ENCODE data around the gene FHIT. TPM values are rescaled to one million over a fixed set of nuclear protein-coding genes. Genes with fewer than 3 reads are reported as not detected.

The FHIT gene
- total and polyA plus RNA-seq, 7 donors = 2.4 to 10.2 (median 6.1) TPM

- TF ChIP-seq CTCF (IDR thresholded peaks at IDR 0.05) (no peak), EP300 (IDR thresholded peaks at IDR 0.05) (no peak), POLR2A (IDR thresholded peaks at IDR 0.05) (no peak), POLR2AphosphoS5 (IDR thresholded peaks at IDR 0.05) (no peak)
- WGBS, 2 donors = 68 to 86% methylated on average over 1 of the region's 1 CpG
- Histone ChIP-seq H3K4me3 (no peak overlapping the region), H3K27ac (no peak overlapping the region), H3K27me3 (no peaks in the 10 kb centered on the region), H3K4me1 (no peaks in the 10 kb centered on the region), H3K9me3 (peaks cover 0 to 6% (median 0%) of the 10 kb centered on the region in 4 donors), H3K36me3 (no peaks in the 10 kb centered on the region)
- intact Hi-C loops (cut with DNase I) = no loop called here
- DNase-seq = no peak
Observed at GRCh38 chr3:60622349-60622748, 628.9 kb downstream of the FHIT start.

- intact Hi-C loops (cut with DNase I) = no loop called here
- Histone ChIP-seq H3K9me3 (peaks cover 0 to 6% (median 0%) of the 10 kb centered on the region in 4 donors), H3K27ac (no peak overlapping the region), H3K4me1 (no peaks in the 10 kb centered on the region), H3K36me3 (no peaks in the 10 kb centered on the region), H3K27me3 (no peaks in the 10 kb centered on the region), H3K4me3 (no peak overlapping the region)
- TF ChIP-seq CTCF (IDR thresholded peaks at IDR 0.05) (no peak), EP300 (IDR thresholded peaks at IDR 0.05) (no peak), POLR2A (IDR thresholded peaks at IDR 0.05) (no peak), POLR2AphosphoS5 (IDR thresholded peaks at IDR 0.05) (no peak)
- WGBS, 2 donors = 58 to 81% methylated on average over 2 of the region's 2 CpGs
- DNase-seq = no peak
Observed at GRCh38 chr3:60617188-60617587, 634.1 kb downstream of the FHIT start.

GRCh38 chr3:60613769-60614303 lies 637.4 kb downstream of the FHIT start:
- intact Hi-C loops (cut with DNase I) = no loop called here
- H3K27ac ChIP-seq = no peak overlapping the region
- WGBS, 2 donors = 88 to 93% methylated on average over 1 of the region's 1 CpG
- H3K36me3 ChIP-seq = no peaks in the 10 kb centered on the region
- no peak for DNase-seq
- no peak overlapping the region for H3K4me3 ChIP-seq
- TF ChIP-seq EP300 (IDR thresholded peaks at IDR 0.05) = no peak
- H3K4me1 ChIP-seq = no peaks in the 10 kb centered on the region
- H3K9me3 ChIP-seq = no peaks in the 10 kb centered on the region
- no peaks in the 10 kb centered on the region for H3K27me3 ChIP-seq

- peak in 1 of 4 donors; percentile 55 for TF ChIP-seq EP300 (IDR thresholded peaks at IDR 0.05)
- no peak for TF ChIP-seq CTCF (IDR thresholded peaks at IDR 0.05)
- peak in 3 of 4 donors; percentile 4 to 64 (median 17) for TF ChIP-seq POLR2AphosphoS5 (IDR thresholded peaks at IDR 0.05)
- TF ChIP-seq POLR2A (IDR thresholded peaks at IDR 0.05) = no peak
- intact Hi-C loops (cut with DNase I) = no loop called here
- Histone ChIP-seq H3K4me3 (no peak overlapping the region), H3K27me3 (no peaks in the 10 kb centered on the region), H3K36me3 (no peaks in the 10 kb centered on the region), H3K9me3 (no peaks in the 10 kb centered on the region), H3K27ac (peak overlapping the region in 1 of 4 donors; percentile 41), H3K4me1 (no peaks in the 10 kb centered on the region)
- DNase-seq = peak; percentile 81
- WGBS, 2 donors = 75 to 87% methylated on average over 7 of the region's 7 CpGs
Observed at GRCh38 chr3:60610441-60611112, 640.7 kb downstream of the FHIT start.

- Histone ChIP-seq H3K4me1 (no peaks in the 10 kb centered on the region), H3K4me3 (no peak overlapping the region), H3K27ac (no peak overlapping the region), H3K36me3 (no peaks in the 10 kb centered on the region), H3K27me3 (no peaks in the 10 kb centered on the region), H3K9me3 (no peaks in the 10 kb centered on the region)
- 66 to 86% methylated on average over 4 of the region's 4 CpGs for WGBS, 2 donors
- no peak for TF ChIP-seq POLR2A (IDR thresholded peaks at IDR 0.05)
- no peak for TF ChIP-seq EP300 (IDR thresholded peaks at IDR 0.05)
- TF ChIP-seq POLR2AphosphoS5 (IDR thresholded peaks at IDR 0.05) = no peak
- TF ChIP-seq CTCF (IDR thresholded peaks at IDR 0.05) = no peak
- intact Hi-C loops (cut with DNase I) = no loop called here
- DNase-seq = no peak
Observed at GRCh38 chr3:60609446-60609845, 641.8 kb downstream of the FHIT start.
